GM12878 (cell line): ENCODE measurements around the gene RPL10L. TPM values are rescaled to one million over a fixed set of nuclear protein-coding genes. Genes with fewer than 3 reads are reported as not detected.

ENCODE experiments used
- ATAC-seq: fragments of 200-7000 bp; cut with Tn5 transposase; 3 replicates; pipeline ENCODE4 v1.9.1; 2020; ENCODE audit warnings: mild to moderate bottlenecking, moderate library complexity
- Bru-seq: library from RNA; stranded (reverse); fragments of 400-500 nt; gene quantifications from one replicate; lab custom pipeline; 2021; lab: Mats Ljungman, UMichigan
- BruChase-seq, 2 experiments: library from RNA; stranded (reverse); fragments of 400-500 nt; gene quantifications; one replicate each; lab custom pipeline; 2021; lab: Mats Ljungman, UMichigan
- BruUV-seq: library from RNA; stranded (reverse); fragments of 400-500 nt; replicated peaks from 2 replicates; lab custom pipeline; 2021; lab: Mats Ljungman, UMichigan
- CTCF ChIA-PET: fragments of 300-600 bp; sonication (Branson Sonifier 250); formaldehyde crosslinking; extraction: SDS; loops from one replicate; lab custom pipeline; 2021; ENCODE audit warnings: inconsistent platforms; lab: Yijun Ruan, JAX
- POLR2A ChIA-PET: fragments of 350-600 bp; formaldehyde crosslinking; extraction: SDS; loops from one replicate; lab custom pipeline; 2021; ENCODE audit warnings: inconsistent platforms; lab: Charles Lee
- RAD21 ChIA-PET: fragments of 300-600 bp; sonication (Branson Sonifier 250); formaldehyde crosslinking; loops from one replicate; lab custom pipeline; 2023; ENCODE audit warnings: antibody characterized with exemption; ENCODE audit not compliant: unreplicated experiment; lab: Charles Lee
- SMC1A ChIA-PET: fragments of 300-600 bp; sonication (Branson Sonifier 250); formaldehyde crosslinking; loops from one replicate; lab custom pipeline; 2023; ENCODE audit not compliant: unreplicated experiment, uncharacterized antibody; lab: Charles Lee
- DNase-seq: peaks from one replicate; pipeline ENCODE4 v3.0.0-alpha.2; 2011; ENCODE audit warnings: low read depth, low spot score
- FAIRE-seq: peaks from 3 replicates; lab custom pipeline; 2011; peaks lifted over from hg19 to GRCh38; lab: Jason Lieb, UNC
- H2AFZ ChIP-seq: 2 replicates; pipeline ENCODE4 v1.6.0; 2011; ENCODE audit warnings: low read depth, low read length, control low read depth; ENCODE audit not compliant: control insufficient read depth
- H3K27ac ChIP-seq: 2 replicates; pipeline ENCODE4 v1.5.1; 2011; ENCODE audit warnings: control low read depth; ENCODE audit not compliant: control insufficient read depth, insufficient read depth
- H3K27me3 ChIP-seq, 2 experiments: replicated peaks in 1 of 2; 2 replicates each; pipeline versions ENCODE4 v1.6.0 to v1.6.1; 2011; ENCODE audit warnings: low read length in 1 of 2; ENCODE audit not compliant: control insufficient read depth in 2 of 2, insufficient read depth in 2 of 2
- H3K36me3 ChIP-seq, 2 experiments: 2 replicates each; pipeline ENCODE4 v1.5.1; 2011; ENCODE audit warnings: low read length in 1 of 2; ENCODE audit not compliant: control insufficient read depth in 2 of 2, insufficient read depth in 2 of 2
- H3K4me1 ChIP-seq: 2 replicates; pipeline ENCODE4 v1.6.1; 2011; ENCODE audit warnings: mild to moderate bottlenecking, low read length, moderate library complexity, mixed read lengths; ENCODE audit not compliant: control insufficient read depth, insufficient read depth
- H3K4me2 ChIP-seq: 2 replicates; pipeline ENCODE4 v1.6.0; 2011; ENCODE audit warnings: control low read depth; ENCODE audit not compliant: control insufficient read depth, insufficient read depth
- H3K4me3 ChIP-seq: fragments of 200-600 bp; sonication (generic); 2 replicates; pipeline ENCODE4 v1.5.1; 2016
- H3K79me2 ChIP-seq: 2 replicates; pipeline ENCODE4 v1.6.0; 2011; ENCODE audit warnings: low read length; ENCODE audit not compliant: control insufficient read depth, insufficient read depth
- H3K9ac ChIP-seq: 2 replicates; pipeline ENCODE4 v1.8.0; 2011; ENCODE audit warnings: low read length, control low read depth, mixed read lengths; ENCODE audit not compliant: control insufficient read depth, insufficient read depth
- H3K9me3 ChIP-seq: replicated peaks from 3 replicates; pipeline ENCODE4 v1.5.1; 2011; ENCODE audit warnings: mild to moderate bottlenecking, low read length; ENCODE audit not compliant: control insufficient read depth, insufficient read depth
- H4K20me1 ChIP-seq: 2 replicates; pipeline ENCODE4 v1.6.0; 2011; ENCODE audit not compliant: control insufficient read depth, insufficient read depth
- BCLAF1 ChIP-seq: fragments of 450-650 bp; IDR thresholded peaks from 2 replicates; pipeline ENCODE4 v1.6.1; 2017; ENCODE audit warnings: antibody characterized with exemption, mild to moderate bottlenecking, moderate library complexity
- CBX5 ChIP-seq: sonication (generic); IDR thresholded peaks from 2 replicates; pipeline ENCODE4 v1.6.1; 2016; ENCODE audit warnings: low read depth, moderate library complexity, mild to moderate bottlenecking, inconsistent platforms
- CEBPZ ChIP-seq: fragments of 150-350 bp; IDR thresholded peaks from 2 replicates; pipeline ENCODE4 v1.6.1; 2016; ENCODE audit warnings: low read depth, low read length
- FOXK2 ChIP-seq: fragments of 450-650 bp; IDR thresholded peaks from 2 replicates; pipeline ENCODE4 v1.6.1; 2017; ENCODE audit warnings: mild to moderate bottlenecking, moderate library complexity
- IRF4 ChIP-seq: IDR thresholded peaks from 2 replicates; pipeline ENCODE4 v1.6.1; 2011; ENCODE audit warnings: low read depth, low read length
- RELB ChIP-seq: fragments of 450-650 bp; IDR thresholded peaks from 2 replicates; pipeline ENCODE4 v1.6.1; 2017; ENCODE audit warnings: low read depth, mild to moderate bottlenecking, moderate library complexity
- STAT3 ChIP-seq: IDR thresholded peaks from 2 replicates; pipeline ENCODE4 v1.6.1; 2011; ENCODE audit warnings: low read depth, low read length, improper control_type of control experiment
- ZNF24 ChIP-seq: fragments of 450-650 bp; IDR thresholded peaks from 2 replicates; pipeline ENCODE4 v1.6.1; 2017; ENCODE audit warnings: antibody characterized with exemption, mild to moderate bottlenecking
- WGBS: methylation state at CpG from one replicate; pipeline ENCODE4 v1.1.6; 2016; ENCODE audit warnings: low lambda C conversion rate; ENCODE audit not compliant: insufficient replicate concordance, insufficient coverage; ENCODE audit errors: missing lambda C conversion rate; 5-methylcytosine and 5-hydroxymethylcytosine counted together
- in situ Hi-C: fragments of 300-500 bp; cut with MboI; formaldehyde crosslinking; loops from 9 replicates; pipeline ENCODE4 v1.14.3; 2018; ENCODE audit warnings: mixed read lengths
- intact Hi-C: fragments of 100-400 bp; cut with micrococcal nuclease; formaldehyde crosslinking; loops from one replicate; pipeline ENCODE4 v1.14.2; 2022; ENCODE audit not compliant: unreplicated experiment
- long read RNA-seq, 2 experiments: library from polyadenylated mRNA; unstranded; transcript quantifications; one replicate each; pipeline ENCODE4 v2.0.0, GENCODE V29; 2019 to 2020
- polyA minus RNA-seq, 3 experiments: library from RNA; depleted of rRNA, polyadenylated mRNA; stranded (reverse); fragments of >200 nt; gene quantifications; 2 replicates each; pipeline ENCODE4 v1.2.3, GENCODE V29; 2011
- polyA plus RNA-seq, 11 experiments: library from polyadenylated mRNA; depleted of rRNA in 4 of 11; unstranded in 6 of 11; stranded (reverse) in 5 of 11; fragments of >200 nt; fragmentation: Nextera tagmentation in 4 of 11; fragmentation: Illumina TruSeq in 1 of 11; extraction: Ambion mirVana in 4 of 11; extraction: Trizol in 1 of 11; gene quantifications; 1 replicate in 1 of 11; 2 replicates in 10 of 11; pipeline versions ENCODE4 v1.2.1 to v1.2.3, GENCODE V29; 2011 to 2016; ENCODE audit warnings: inconsistent platforms in 2 of 11, missing spikeins in 2 of 11, low read depth in 1 of 11
- total RNA-seq, 4 experiments: library from RNA; depleted of rRNA in 3 of 4; stranded (reverse); fragments of >200 nt in 3 of 4; fragmentation: Illumina TruSeq in 1 of 4; extraction: Trizol in 1 of 4; gene quantifications; 2 replicates each; pipeline versions ENCODE4 v1.2.1 to v1.2.3, GENCODE V29; 2013 to 2021

RPL10L gene
- not detected in 2 replicates for total RNA-seq (2013; cell fraction: nucleolus; rRNA removed)
- total RNA-seq (2014; rRNA removed), result not detected in 2 replicates
- not detected in 2 replicates for total RNA-seq (2014; rRNA removed; fragmentation: Illumina TruSeq; extraction: Trizol)
- not detected in 2 replicates for total RNA-seq (2021)
- not detected for polyA plus RNA-seq (2011; ENCODE audit: low read depth)
- polyA plus RNA-seq (2011; rRNA removed), result not detected in 2 replicates
- not detected in 2 replicates for polyA plus RNA-seq (2011; cell fraction: cytosol; rRNA removed)
- polyA plus RNA-seq (2011; cell fraction: nucleus; rRNA removed), result not detected in 2 replicates
- not detected in 2 replicates for polyA plus RNA-seq (2012)
- polyA plus RNA-seq (2014; fragmentation: Illumina TruSeq; extraction: Trizol), result not detected in 2 replicates
- not detected for polyA plus RNA-seq (2014; fragmentation: Nextera tagmentation; extraction: Ambion mirVana)
- polyA plus RNA-seq (2014; rRNA removed), result not detected in 2 replicates
- not detected for polyA plus RNA-seq (2016; fragmentation: Nextera tagmentation; extraction: Ambion mirVana)
- polyA minus RNA-seq (2011; rRNA and poly(A)+ RNA removed), result not detected in 2 replicates
- polyA minus RNA-seq (2011; cell fraction: cytosol; rRNA and poly(A)+ RNA removed), result not detected in 2 replicates
- polyA minus RNA-seq (2011; cell fraction: nucleus; rRNA and poly(A)+ RNA removed), result not detected in 2 replicates
- not detected for Bru-seq, nascent RNA
- not detected for BruChase-seq, experiment 1, labeled RNA remaining after a 6-hour chase
- BruChase-seq, experiment 2, labeled RNA remaining after a 2-hour chase, result not detected
- long read RNA-seq, experiment 1, result 0 reads
- long read RNA-seq, experiment 2, result 0 reads

GRCh38 chr14:46651526-46652144 is at the start of gene RPL10L:
TSS of gene RPL10L (minus strand) at chr14:46651781. CDS start at chr14:46651736, 45 bp downstream.
- H3K9ac ChIP-seq, result no peak within 1 kb of the TSS
- H3K4me2 ChIP-seq, result no peak within 1 kb of the TSS
- H3K79me2 ChIP-seq, result no peaks in the 10 kb centered on the region
- TF ChIP-seq ZNF24 (no peak), RELB (no peak), CBX5 (no peak), BCLAF1 (no peak), CEBPZ (no peak), IRF4 (no peak), FOXK2 (no peak), STAT3 (no peak)
- ChIA-PET SMC1A (no interaction called here), CTCF (interaction anchor here (1.0 to 1.6 kb wide), 3 partner anchors 9 to 20 kb away, joined by 3 to 4 read pairs (median 4); no protein-coding TSS in a partner anchor), RAD21 (no interaction called here), POLR2A (no interaction called here)
- no peak for DNase-seq
- BruUV-seq, result no TSS peak
- no peak within 1 kb of the TSS for H2AFZ ChIP-seq
- H3K27me3 ChIP-seq, result no peaks in the 10 kb centered on the region
- H3K4me3 ChIP-seq, result no peak within 1 kb of the TSS
- in situ Hi-C loops, result no loop called here
- H3K4me1 ChIP-seq, result no peaks in the 10 kb centered on the region
- 84% methylated on average over 36 of the region's 36 CpGs for WGBS
- H3K27ac ChIP-seq, result no peak within 1 kb of the TSS
- no peak for ATAC-seq
- no peak for FAIRE-seq
- H3K9me3 ChIP-seq, result no peaks in the 10 kb centered on the region
- H3K36me3 ChIP-seq, result no peaks in the 10 kb centered on the region
- H4K20me1 ChIP-seq, result no peaks in the 10 kb centered on the region
- intact Hi-C loops, result no loop called here
